NB4 (cell line): Measurements from ENCODE around the gene TTBK2.

ENCODE experiments used
- MYC ChIP-seq: IDR thresholded peaks from 2 replicates; pipeline ENCODE4 v1.6.1; 2011; ENCODE audit warnings: low read depth, low read length
- POLR2A ChIP-seq: IDR thresholded peaks from 2 replicates; pipeline ENCODE4 v1.6.1; 2011; ENCODE audit warnings: mild to moderate bottlenecking; ENCODE audit not compliant: insufficient read length; ENCODE audit errors: extremely low read depth
- TF ChIP-seq, protein P1 (sequence below): IDR thresholded peaks from one replicate; pipeline ENCODE4 v1.5.1; 2012; ENCODE audit warnings: low read depth, low read length
- TF ChIP-seq, protein P2 (sequence below): IDR thresholded peaks from 2 replicates; pipeline ENCODE4 v1.6.1; 2011; ENCODE audit warnings: low read depth, low read length

DNA sequence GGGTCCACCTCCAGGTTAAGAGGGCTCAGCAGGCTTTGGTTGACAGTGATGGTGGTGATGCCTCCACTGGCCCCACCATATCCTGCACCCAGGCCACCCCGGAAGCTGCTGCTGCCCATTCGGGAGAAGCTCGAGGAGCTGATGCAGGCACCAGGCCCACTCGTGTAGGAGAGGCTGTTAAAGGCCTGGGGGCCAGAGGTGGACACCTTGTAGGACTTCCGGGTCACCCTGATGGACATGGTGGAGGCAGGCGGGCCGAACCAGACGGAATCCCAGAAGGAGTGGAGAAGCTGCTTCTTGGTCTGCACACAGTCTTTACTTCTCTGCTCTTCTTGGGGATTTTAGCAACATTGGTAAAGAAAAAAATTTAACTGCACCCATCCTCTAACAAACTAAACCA is 118.4 kb downstream of the TTBK2 start:
- TF ChIP-seq, protein P1, sequence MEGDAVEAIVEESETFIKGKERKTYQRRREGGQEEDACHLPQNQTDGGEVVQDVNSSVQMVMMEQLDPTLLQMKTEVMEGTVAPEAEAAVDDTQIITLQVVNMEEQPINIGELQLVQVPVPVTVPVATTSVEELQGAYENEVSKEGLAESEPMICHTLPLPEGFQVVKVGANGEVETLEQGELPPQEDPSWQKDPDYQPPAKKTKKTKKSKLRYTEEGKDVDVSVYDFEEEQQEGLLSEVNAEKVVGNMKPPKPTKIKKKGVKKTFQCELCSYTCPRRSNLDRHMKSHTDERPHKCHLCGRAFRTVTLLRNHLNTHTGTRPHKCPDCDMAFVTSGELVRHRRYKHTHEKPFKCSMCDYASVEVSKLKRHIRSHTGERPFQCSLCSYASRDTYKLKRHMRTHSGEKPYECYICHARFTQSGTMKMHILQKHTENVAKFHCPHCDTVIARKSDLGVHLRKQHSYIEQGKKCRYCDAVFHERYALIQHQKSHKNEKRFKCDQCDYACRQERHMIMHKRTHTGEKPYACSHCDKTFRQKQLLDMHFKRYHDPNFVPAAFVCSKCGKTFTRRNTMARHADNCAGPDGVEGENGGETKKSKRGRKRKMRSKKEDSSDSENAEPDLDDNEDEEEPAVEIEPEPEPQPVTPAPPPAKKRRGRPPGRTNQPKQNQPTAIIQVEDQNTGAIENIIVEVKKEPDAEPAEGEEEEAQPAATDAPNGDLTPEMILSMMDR: no peak
- TF ChIP-seq POLR2A (no peak), MYC (no peak)
- TF ChIP-seq, protein P2, sequence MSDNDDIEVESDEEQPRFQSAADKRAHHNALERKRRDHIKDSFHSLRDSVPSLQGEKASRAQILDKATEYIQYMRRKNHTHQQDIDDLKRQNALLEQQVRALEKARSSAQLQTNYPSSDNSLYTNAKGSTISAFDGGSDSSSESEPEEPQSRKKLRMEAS: no peak
